MM.1S (cell line): ENCODE data around the gene PACRG.

Experiments used
- DNase-seq: peaks from one replicate; pipeline ENCODE4 v3.0.0-alpha.2; 2015
- H2AFZ ChIP-seq: fragments of 300-600 bp; sonication (generic); 2 replicates; pipeline ENCODE4 v1.6.0; 2016; ENCODE audit warnings: antibody characterized with exemption, low read length
- H3F3A ChIP-seq: fragments of 300-600 bp; sonication (generic); 2 replicates; pipeline ENCODE4 v1.6.1; 2016; ENCODE audit warnings: mild to moderate bottlenecking, antibody characterized with exemption, low read length, moderate library complexity, mixed read lengths; ENCODE audit not compliant: insufficient read depth
- H3K27ac ChIP-seq: fragments of 300-600 bp; sonication (generic); 2 replicates; pipeline ENCODE4 v1.5.1; 2016; ENCODE audit warnings: mild to moderate bottlenecking, low read length
- H3K27me3 ChIP-seq: fragments of 300-600 bp; sonication (generic); replicated peaks from 2 replicates; pipeline ENCODE4 v1.6.0; 2016; ENCODE audit warnings: low read length; ENCODE audit not compliant: insufficient read depth
- H3K36me3 ChIP-seq: fragments of 300-600 bp; sonication (generic); replicated peaks from 2 replicates; pipeline ENCODE4 v1.6.1; 2016; ENCODE audit warnings: mild to moderate bottlenecking, low read length, mixed read lengths; ENCODE audit not compliant: insufficient read depth
- H3K4me1 ChIP-seq: fragments of 300-600 bp; sonication (generic); 2 replicates; pipeline ENCODE4 v1.6.1; 2016; ENCODE audit warnings: low read length, mixed read lengths
- H3K4me2 ChIP-seq: fragments of 300-600 bp; sonication (generic); 2 replicates; pipeline ENCODE4 v1.6.0; 2016; ENCODE audit warnings: low read depth, low read length
- H3K4me3 ChIP-seq: fragments of 300-600 bp; sonication (generic); 2 replicates; pipeline ENCODE4 v1.5.1; 2016; ENCODE audit warnings: low read length, mixed read lengths
- H3K79me2 ChIP-seq: fragments of 300-600 bp; sonication (generic); 2 replicates; pipeline ENCODE4 v1.6.1; 2016; ENCODE audit warnings: mixed run types, low read length, mixed read lengths
- H3K9ac ChIP-seq: fragments of 300-600 bp; sonication (generic); 2 replicates; pipeline ENCODE4 v1.6.1; 2016; ENCODE audit warnings: low read length, mixed read lengths
- H3K9me2 ChIP-seq: fragments of 300-600 bp; sonication (generic); replicated peaks from 2 replicates; pipeline ENCODE4 v1.6.1; 2016; ENCODE audit warnings: mild to moderate bottlenecking, low read length, mixed read lengths; ENCODE audit not compliant: insufficient read depth
- H3K9me3 ChIP-seq: fragments of 300-600 bp; sonication (generic); replicated peaks from 2 replicates; pipeline ENCODE4 v1.6.1; 2016; ENCODE audit warnings: mild to moderate bottlenecking, low read length, mixed read lengths; ENCODE audit not compliant: insufficient read depth
- H4K20me1 ChIP-seq: fragments of 300-600 bp; sonication (generic); 2 replicates; pipeline ENCODE4 v1.6.1; 2016; ENCODE audit warnings: mild to moderate bottlenecking, low read length, moderate library complexity, mixed read lengths; ENCODE audit not compliant: insufficient read depth
- CTCF ChIP-seq: fragments of 300-600 bp; sonication (generic); IDR thresholded peaks from 2 replicates; pipeline ENCODE4 v1.5.1; 2016; ENCODE audit warnings: antibody characterized with exemption, low read length, mixed read lengths
- EZH2 ChIP-seq: fragments of 300-600 bp; sonication (generic); optimal IDR thresholded peaks from 2 replicates; pipeline ENCODE3; 2017; ENCODE audit warnings: low read depth, mild to moderate bottlenecking, antibody characterized with exemption, low read length, mixed read lengths
- EZH2phosphoT487 ChIP-seq: fragments of 300-600 bp; sonication (generic); IDR thresholded peaks from 2 replicates; pipeline ENCODE4 v1.6.1; 2018; ENCODE audit warnings: antibody characterized with exemption, low read length

The PACRG gene

GRCh38 chr6:163169521-163169920 lies 441.7 kb downstream of the PACRG start:
- Histone ChIP-seq H3K27ac (no peak overlapping the region), H3K4me2 (no peak overlapping the region), H3F3A (no peaks in the 10 kb centered on the region), H4K20me1 (no peaks in the 10 kb centered on the region), H3K79me2 (no peaks in the 10 kb centered on the region), H3K9ac (no peak overlapping the region), H3K27me3 (no peaks in the 10 kb centered on the region), H3K9me3 (no peaks in the 10 kb centered on the region), H3K36me3 (no peaks in the 10 kb centered on the region), H2AFZ (no peak overlapping the region), H3K4me1 (no peaks in the 10 kb centered on the region), H3K4me3 (no peak overlapping the region), H3K9me2 (no peaks in the 10 kb centered on the region)
- no peak for TF ChIP-seq EZH2
- TF ChIP-seq CTCF, result no peak
- TF ChIP-seq EZH2phosphoT487, result no peak
- no peak for DNase-seq

- peak; percentile 11 for DNase-seq
- Histone ChIP-seq H3K27me3 (no peaks in the 10 kb centered on the region), H3F3A (no peaks in the 10 kb centered on the region), H2AFZ (no peak overlapping the region), H3K4me1 (no peaks in the 10 kb centered on the region), H3K9ac (no peak overlapping the region), H3K27ac (no peak overlapping the region), H3K9me3 (no peaks in the 10 kb centered on the region), H3K9me2 (no peaks in the 10 kb centered on the region), H3K79me2 (no peaks in the 10 kb centered on the region), H3K36me3 (no peaks in the 10 kb centered on the region), H3K4me2 (no peak overlapping the region), H3K4me3 (no peak overlapping the region), H4K20me1 (no peaks in the 10 kb centered on the region)
- TF ChIP-seq EZH2phosphoT487 (no peak), EZH2 (no peak), CTCF (peak; percentile 40)
Observed at GRCh38 chr6:163170294-163170883, 442.6 kb downstream of the PACRG start.

- H3K36me3 ChIP-seq, result no peaks in the 10 kb centered on the region
- H3K9ac ChIP-seq, result no peak overlapping the region
- no peak for DNase-seq
- no peak overlapping the region for H3K4me2 ChIP-seq
- H3K27me3 ChIP-seq, result no peaks in the 10 kb centered on the region
- H3K27ac ChIP-seq, result no peak overlapping the region
- H4K20me1 ChIP-seq, result no peaks in the 10 kb centered on the region
- no peak overlapping the region for H2AFZ ChIP-seq
- no peaks in the 10 kb centered on the region for H3K9me3 ChIP-seq
- H3F3A ChIP-seq, result no peaks in the 10 kb centered on the region
- no peaks in the 10 kb centered on the region for H3K9me2 ChIP-seq
- no peaks in the 10 kb centered on the region for H3K79me2 ChIP-seq
- no peaks in the 10 kb centered on the region for H3K4me1 ChIP-seq
- TF ChIP-seq EZH2, result no peak
- no peak for TF ChIP-seq CTCF
- TF ChIP-seq EZH2phosphoT487, result no peak
- no peak overlapping the region for H3K4me3 ChIP-seq
Observed at GRCh38 chr6:163173741-163174140, 446.0 kb downstream of the PACRG start.
